NT2/D1 (cell line): ENCODE data around the gene GRAMD4.

ENCODE experiments used
- SUZ12 ChIP-seq: IDR thresholded peaks from 2 replicates; pipeline ENCODE4 v1.6.1; 2011; ENCODE audit not compliant: insufficient read length, insufficient read depth; ENCODE audit errors: extremely low read depth
- YY1 ChIP-seq: IDR thresholded peaks from 2 replicates; pipeline ENCODE4 v1.6.1; 2011; ENCODE audit not compliant: insufficient read length, insufficient read depth
- ZNF274 ChIP-seq: IDR thresholded peaks from 2 replicates; pipeline ENCODE4 v1.6.1; 2011; ENCODE audit warnings: mild to moderate bottlenecking, low read depth, low read length

GRCh38 chr22:46610356-46610755 is 9.8 kb upstream of the GRAMD4 start:
- TF ChIP-seq SUZ12 (no peak), YY1 (no peak), ZNF274 (no peak)
